GM19193 (cell line): ENCODE results near the gene NELFB.

Experiments
- POLR2A ChIP-seq: IDR thresholded peaks from 4 replicates; pipeline ENCODE4 v1.6.1; 2011; ENCODE audit not compliant: insufficient read depth, insufficient read length; ENCODE audit errors: extremely low read depth

NELFB gene

DNA sequence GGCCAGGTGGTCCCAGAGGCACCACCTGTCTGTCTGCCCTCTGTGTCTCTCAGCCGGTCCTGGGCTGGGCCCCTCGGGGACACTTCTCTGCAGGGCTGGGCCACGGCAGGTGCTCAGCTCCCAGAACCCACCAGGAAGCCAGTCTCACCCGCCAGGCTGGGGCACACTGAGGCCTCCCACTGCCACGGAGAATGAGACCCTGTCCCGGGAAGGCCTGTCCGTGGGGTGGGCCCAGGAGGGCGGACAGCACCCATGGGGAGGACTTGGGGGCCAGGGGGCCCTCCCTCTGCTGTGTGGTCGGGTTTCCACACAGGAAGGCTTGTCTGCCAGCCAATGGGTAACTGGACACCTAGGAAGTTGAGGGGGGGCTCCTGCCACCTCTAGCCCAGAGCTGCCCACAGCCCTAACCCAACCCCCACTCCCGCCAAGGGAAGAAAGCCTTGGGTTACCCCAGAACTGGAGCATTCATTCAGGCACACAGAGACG, 18.1 kb upstream of the NELFB start:
- no peak for TF ChIP-seq POLR2A

GRCh38 chr9:137237759-137238726, 17.1 kb upstream of the NELFB start:
- TF ChIP-seq POLR2A, result no peak

DNA sequence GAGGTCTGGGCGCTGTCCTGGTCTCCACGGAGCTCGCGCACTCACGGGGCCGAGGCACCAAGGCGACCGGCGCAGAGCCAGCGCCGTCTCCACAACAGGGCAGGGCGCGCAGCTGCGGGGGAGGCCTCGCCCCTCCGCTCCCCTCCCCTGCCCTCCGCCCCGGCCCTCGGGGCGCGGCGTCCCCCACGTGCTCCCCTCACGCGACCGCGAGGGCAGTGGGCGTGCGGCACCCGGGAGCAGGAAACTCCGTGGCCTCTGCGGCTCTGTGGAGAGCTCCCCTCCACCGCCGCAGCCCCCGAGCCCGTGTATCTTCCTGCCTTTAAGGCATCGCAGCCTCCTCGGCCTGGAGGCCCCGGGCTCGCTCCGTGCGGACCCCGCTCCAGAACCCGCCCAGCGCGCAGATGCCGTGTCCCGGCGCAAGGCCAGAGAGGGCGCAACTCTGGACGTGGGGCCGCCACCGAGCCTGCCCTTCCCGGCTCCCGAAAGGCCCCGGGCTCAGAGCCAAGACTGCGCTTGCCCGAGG, 14.7 kb upstream of the NELFB start:
- peak; percentile 50 for TF ChIP-seq POLR2A

DNA sequence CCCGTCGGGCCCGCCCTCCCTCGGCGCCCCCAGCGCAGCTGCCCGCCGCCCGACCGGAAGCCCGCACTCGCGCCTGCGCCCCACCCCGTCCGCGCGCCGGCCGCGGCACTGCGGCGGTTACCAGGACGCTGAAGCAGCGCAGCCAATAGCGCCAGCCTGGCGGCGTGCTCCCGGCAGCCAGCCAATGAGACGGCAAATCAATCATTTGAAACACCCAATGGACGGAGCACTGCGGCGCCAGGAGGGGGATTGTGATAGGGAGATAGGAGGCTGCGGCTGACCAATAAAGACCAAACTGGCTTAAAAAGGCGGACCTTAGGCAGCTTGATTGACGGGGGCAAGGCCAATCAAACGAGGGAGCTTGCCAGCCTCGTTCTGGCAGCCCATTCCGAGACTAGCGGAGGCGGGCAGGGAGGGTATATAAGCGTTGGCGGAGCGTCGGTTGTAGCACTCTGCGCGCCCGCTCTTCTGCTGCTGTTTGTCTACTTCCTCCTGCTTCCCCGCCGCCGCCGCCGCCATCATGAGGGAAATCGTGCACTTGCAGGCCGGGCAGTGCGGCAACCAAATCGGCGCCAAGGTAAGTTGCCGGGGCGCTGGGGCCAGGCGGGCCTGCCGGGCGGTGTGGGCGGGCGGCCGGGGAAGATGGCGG, 14.2 kb upstream of the NELFB start, which contains the start of gene TUBB4B:
Gene TUBB4B (plus strand): TSS at position 447 of the 649 bp plus-strand sequence. CDS start 74 bp downstream, at position 521.
- peak; percentile 100 for TF ChIP-seq POLR2A

DNA sequence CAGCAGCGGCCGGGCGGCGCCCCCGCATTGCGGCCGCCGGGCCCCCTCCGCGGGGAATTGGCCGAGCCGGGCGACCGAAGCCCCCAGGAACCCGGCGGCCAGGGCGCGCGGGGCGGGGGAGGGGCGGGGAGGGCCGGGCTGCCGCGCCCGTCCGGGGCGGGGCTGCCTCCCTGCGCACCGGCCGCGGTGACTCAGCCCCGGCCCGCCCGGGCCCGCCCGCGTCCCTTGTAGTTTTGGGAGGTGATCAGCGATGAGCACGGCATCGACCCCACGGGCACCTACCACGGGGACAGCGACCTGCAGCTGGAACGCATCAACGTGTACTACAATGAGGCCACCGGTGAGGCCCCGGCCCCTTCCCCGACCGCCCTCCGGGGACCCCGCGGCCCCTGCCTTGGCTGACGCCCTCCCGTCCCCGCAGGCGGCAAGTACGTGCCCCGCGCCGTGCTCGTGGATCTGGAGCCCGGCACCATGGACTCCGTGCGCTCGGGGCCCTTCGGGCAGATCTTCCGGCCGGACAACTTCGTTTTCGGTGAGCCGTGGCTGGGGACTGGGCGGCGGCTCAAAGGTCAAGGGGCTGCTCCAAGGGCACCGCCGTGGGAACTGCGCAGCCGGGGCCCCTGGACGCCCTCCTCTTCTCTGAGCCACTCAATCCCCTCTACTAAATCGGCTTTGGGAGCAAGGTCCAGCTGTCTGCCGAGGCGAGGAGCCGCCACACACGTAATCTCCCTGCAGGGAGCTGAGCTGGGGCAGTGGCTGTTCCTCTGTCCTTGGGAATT, 13.4 kb upstream of the NELFB start:
- TF ChIP-seq POLR2A, result no peak

DNA sequence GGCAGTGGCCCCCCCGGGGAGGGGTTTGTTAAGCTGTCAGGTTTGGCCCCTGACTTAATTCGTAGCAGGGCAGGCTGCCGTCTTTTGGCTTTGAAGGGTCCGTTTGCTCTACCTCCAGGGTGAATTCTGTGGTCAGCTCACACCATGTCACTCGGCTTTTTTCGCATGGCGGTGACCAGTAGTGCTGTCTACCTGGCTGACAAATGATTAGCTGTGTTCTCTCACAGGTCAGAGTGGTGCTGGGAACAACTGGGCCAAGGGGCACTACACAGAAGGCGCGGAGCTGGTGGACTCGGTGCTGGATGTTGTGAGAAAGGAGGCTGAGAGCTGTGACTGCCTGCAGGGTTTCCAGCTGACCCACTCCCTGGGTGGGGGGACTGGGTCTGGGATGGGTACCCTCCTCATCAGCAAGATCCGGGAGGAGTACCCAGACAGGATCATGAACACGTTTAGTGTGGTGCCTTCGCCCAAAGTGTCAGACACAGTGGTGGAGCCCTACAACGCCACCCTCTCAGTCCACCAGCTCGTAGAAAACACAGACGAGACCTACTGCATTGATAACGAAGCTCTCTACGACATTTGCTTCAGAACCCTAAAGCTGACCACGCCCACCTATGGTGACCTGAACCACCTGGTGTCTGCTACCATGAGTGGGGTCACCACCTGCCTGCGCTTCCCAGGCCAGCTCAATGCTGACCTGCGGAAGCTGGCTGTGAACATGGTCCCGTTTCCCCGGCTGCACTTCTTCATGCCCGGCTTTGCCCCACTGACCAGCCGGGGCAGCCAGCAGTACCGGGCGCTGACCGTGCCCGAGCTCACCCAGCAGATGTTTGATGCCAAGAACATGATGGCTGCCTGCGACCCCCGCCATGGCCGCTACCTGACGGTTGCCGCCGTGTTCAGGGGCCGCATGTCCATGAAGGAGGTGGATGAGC, 12.6 kb upstream of the NELFB start:
- TF ChIP-seq POLR2A, result no peak

GRCh38 chr9:137243626-137244485, 11.3 kb upstream of the NELFB start:
- peak; percentile 57 for TF ChIP-seq POLR2A

GRCh38 chr9:137244486-137245449, 10.4 kb upstream of the NELFB start:
- no peak for TF ChIP-seq POLR2A

DNA sequence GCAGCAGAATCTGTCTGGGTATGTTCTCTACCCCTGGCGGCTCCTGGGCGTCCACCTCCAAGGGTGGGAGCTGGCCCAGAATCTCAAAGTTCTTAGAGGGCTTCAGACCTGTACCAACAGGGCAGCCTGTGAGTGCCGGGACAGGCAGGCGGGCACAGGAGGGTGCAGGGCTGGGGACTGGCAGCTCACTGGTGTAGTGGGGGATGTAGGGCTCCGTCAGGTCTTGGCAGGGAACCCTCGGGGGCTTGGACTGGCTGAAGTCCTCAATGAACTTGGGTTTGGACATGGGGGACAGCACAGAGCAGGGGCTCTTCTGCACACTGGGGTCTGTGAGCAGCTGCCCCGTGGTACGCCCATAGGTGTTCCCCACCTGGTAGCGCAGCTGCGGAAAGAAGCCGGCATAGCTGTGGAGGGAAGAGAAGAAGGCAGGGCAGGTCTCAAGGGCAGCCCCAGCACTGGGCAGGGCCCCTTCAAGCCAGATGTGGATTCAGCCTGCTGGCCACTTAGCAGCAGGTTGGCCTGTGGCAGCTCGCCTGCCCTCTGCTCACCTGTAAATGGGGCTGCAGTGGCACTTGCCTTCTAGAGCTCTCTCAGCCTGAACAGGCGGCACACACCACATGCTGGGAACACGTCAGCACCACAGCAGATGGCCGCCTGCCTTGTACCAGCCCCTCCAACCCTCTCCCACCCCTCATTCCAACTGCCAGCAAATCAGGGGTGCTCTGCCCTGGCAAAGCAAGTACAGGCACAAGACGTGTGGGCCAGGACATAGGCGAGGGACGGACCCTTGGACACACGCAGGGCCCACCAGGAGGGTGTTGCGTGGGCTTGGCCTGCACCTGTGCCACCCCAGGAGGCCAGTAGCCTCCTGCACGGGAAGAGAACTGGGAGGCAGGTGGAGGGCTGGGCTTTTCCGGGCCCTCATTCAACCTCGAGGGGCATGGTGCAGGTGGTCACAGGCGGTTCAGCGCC, 9.4 kb upstream of the NELFB start:
- no peak for TF ChIP-seq POLR2A

- TF ChIP-seq POLR2A, result no peak
Observed at GRCh38 chr9:137247135-137247915, 7.8 kb upstream of the NELFB start.
